Measurements from ENCODE around the gene JADE1.

The JADE1 gene

DNA sequence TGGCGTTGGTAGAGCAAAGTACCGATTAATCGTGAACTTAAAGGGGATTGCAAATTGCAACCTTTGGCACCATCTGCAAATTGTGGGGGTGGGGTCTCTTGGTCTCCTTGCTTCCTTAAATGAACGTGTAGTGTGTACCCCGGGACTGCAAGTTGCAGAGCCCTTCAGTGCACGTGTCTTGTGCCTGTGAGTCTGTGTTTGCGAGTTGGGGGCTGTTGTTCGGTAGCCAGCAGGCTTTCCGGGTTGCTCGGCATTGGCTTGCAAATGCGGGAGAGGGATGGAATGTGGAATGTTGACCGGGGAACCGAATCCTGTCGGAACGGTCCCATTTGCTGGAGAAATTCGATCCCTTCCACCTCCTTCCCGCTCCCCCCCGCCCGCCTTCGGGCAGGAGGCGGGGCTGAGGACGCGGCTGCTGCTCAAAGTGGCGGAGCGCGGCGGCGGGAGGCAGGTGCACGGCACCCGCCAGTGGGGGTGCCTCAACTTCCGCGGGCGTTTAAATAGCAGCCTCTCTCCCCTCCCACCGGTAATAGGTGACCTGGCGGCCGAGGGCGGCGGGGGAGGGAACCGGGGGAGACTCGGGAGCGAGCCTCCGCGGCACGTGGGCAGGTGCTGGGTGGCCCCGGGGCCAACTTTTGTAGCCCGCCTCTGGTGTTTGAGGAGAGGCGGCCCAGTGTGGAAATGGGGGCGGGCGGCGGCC, 1.5 kb downstream of the JADE1 start:
- DNase-seq = peak; percentile 75 to 77 (median 75)
- Histone ChIP-seq H3K9me3 (ENCODE audit: control insufficient read depth, low read length) (no peaks in the 10 kb centered on the region), H3K27ac (ENCODE audit: insufficient read depth, low read length, poor library complexity, severe bottlenecking) (peak overlapping the region; percentile 84), H3K27me3 (replicated peaks; ENCODE audit: control insufficient read depth, insufficient read depth, low read length, poor library complexity, severe bottlenecking) (no peaks in the 10 kb centered on the region), H3K4me1 (ENCODE audit: control insufficient read depth, insufficient read depth, low read length, poor library complexity, severe bottlenecking) (peaks cover 14% of the 10 kb centered on the region), H3K4me3 (ENCODE audit: insufficient read depth, low read depth, low read length, poor library complexity, severe bottlenecking) (peak overlapping the region; percentile 65), H3K36me3 (ENCODE audit: control insufficient read depth, insufficient read depth, low read length) (no peaks in the 10 kb centered on the region)

DNA sequence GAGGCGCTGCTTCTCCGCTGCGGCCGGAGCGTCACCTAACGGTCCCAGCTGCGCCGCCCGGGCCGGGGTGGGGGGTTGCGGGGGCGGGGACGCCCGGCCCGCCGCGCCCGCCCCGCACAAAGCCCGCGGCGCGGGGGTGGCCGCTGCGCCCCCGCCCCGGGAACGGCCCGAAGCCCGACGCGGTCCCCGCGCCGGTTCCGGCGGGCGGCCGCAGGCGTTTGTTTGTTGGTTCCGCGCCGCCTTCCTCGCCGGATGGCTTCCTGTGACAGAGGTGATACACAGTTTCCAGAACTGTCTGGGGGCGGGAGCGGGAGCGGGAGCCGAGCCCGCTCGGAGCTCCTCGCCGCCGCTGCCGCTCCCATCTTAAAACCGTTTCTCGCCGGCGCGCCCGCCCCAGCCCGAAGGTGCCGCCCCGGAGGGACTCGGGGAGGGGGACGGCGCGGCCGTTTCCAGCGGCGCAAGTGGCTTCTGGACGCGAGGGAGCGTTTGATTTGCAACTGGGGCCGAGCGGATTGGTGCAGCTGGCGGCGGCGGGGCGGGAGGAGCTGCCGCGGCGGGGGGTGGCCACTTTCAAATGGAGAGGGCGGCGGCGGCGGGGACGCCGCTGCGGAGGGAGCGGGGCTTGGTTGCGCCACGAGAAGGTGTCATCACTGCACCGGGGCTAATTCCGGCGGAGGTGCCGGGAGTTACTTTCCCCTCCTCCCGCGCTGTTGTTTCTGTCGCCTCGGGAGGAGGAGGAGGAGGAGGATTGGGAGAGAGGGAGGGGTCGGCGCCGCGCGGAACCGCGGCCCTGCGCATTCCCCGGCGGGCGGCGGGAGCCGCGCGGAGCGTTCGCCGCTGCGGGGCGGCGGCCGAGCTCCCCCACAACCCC, 2.3 kb downstream of the JADE1 start:
- Histone ChIP-seq H3K4me3 (ENCODE audit: insufficient read depth, low read depth, low read length, poor library complexity, severe bottlenecking) (peak overlapping the region; percentile 71), H3K4me1 (ENCODE audit: control insufficient read depth, insufficient read depth, low read length, poor library complexity, severe bottlenecking) (peaks cover 14% of the 10 kb centered on the region), H3K27me3 (replicated peaks; ENCODE audit: control insufficient read depth, insufficient read depth, low read length, poor library complexity, severe bottlenecking) (no peaks in the 10 kb centered on the region), H3K36me3 (ENCODE audit: control insufficient read depth, insufficient read depth, low read length) (no peaks in the 10 kb centered on the region), H3K27ac (ENCODE audit: insufficient read depth, low read length, poor library complexity, severe bottlenecking) (peak overlapping the region; percentile 84), H3K9me3 (ENCODE audit: control insufficient read depth, low read length) (no peaks in the 10 kb centered on the region)
- DNase-seq = peak; percentile 67 to 73 (median 71)

DNA sequence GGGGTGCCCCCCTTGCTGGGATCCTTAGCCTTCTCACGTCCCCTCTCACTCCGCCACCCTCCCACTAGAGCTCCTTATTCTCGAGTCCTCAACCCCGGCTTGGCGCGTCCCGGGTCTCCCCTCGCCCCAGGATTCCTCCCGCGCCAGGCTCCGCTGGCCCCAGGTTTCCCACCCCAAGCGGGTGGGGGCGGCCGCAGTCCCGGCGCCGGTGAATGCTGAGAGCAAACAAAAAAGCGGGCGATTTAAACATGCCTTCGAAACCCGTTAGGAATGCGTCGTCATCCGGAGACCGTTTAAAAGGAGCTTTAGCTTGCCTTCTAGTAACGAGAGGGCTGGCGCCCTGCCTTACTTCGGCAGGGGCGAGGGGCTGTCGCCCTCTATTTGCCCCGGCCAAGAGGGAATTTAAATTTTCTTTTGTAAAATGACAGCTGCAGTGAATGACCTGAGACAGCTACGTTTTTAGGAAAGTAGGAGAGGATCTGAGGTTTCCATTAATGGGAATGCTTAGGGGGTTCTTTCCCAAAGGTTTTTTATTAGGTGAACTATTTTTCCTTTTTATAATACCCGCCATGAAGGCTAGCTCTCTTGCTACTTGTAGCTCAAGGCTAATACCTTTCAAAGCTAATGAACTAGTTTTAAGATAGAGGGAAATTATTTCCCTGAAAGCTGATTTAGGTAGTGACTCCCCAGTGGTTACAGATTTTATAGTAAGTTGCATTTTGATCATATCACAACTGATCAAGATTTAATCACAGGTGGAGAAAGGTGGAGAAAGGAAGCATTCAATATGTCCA, 3.1 kb downstream of the JADE1 start:
- H3K36me3 ChIP-seq (ENCODE audit: control insufficient read depth, insufficient read depth, low read length) = no peaks in the 10 kb centered on the region
- DNase-seq = peak in 1 of 3 donors; percentile 4

DNA sequence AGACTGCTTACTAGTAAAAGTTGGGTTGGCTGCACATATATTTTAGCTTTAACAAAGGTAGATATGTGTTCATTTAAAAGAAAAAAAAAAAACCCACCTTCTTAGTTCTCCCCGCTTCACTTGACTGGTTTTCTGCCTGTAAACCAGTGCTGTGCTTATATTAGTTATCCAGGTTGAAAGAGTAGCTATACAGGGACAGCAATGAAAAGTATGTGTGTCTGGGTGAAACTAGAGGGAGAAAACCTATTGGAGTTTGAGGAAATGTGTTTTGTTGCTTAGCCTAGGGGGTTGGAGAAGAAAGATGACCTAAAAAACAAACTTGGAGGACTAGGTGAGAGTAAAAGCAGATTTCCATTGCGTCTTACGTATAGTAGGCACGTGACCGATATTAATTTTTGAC, 4.5 kb downstream of the JADE1 start:
- H3K27me3 ChIP-seq (replicated peaks; ENCODE audit: control insufficient read depth, insufficient read depth, low read length, poor library complexity, severe bottlenecking) = no peaks in the 10 kb centered on the region
- no peak overlapping the region for H3K4me3 ChIP-seq (ENCODE audit: insufficient read depth, low read depth, low read length, poor library complexity, severe bottlenecking)
- no peak overlapping the region for H3K27ac ChIP-seq (ENCODE audit: insufficient read depth, low read length, poor library complexity, severe bottlenecking)
- H3K9me3 ChIP-seq (ENCODE audit: control insufficient read depth, low read length) = no peaks in the 10 kb centered on the region
- no peak for DNase-seq
- peaks cover 14% of the 10 kb centered on the region for H3K4me1 ChIP-seq (ENCODE audit: control insufficient read depth, insufficient read depth, low read length, poor library complexity, severe bottlenecking)
- no peaks in the 10 kb centered on the region for H3K36me3 ChIP-seq (ENCODE audit: control insufficient read depth, insufficient read depth, low read length)

More for the DNA sequence above, 3.1 kb downstream of the JADE1 start:
- peak overlapping the region; percentile 84 for H3K27ac ChIP-seq (ENCODE audit: insufficient read depth, low read length, poor library complexity, severe bottlenecking)
- H3K4me3 ChIP-seq (ENCODE audit: insufficient read depth, low read depth, low read length, poor library complexity, severe bottlenecking) = peak overlapping the region; percentile 71
- peaks cover 14% of the 10 kb centered on the region for H3K4me1 ChIP-seq (ENCODE audit: control insufficient read depth, insufficient read depth, low read length, poor library complexity, severe bottlenecking)
- H3K9me3 ChIP-seq (ENCODE audit: control insufficient read depth, low read length) = no peaks in the 10 kb centered on the region
- H3K27me3 ChIP-seq (replicated peaks; ENCODE audit: control insufficient read depth, insufficient read depth, low read length, poor library complexity, severe bottlenecking) = no peaks in the 10 kb centered on the region

DNA sequence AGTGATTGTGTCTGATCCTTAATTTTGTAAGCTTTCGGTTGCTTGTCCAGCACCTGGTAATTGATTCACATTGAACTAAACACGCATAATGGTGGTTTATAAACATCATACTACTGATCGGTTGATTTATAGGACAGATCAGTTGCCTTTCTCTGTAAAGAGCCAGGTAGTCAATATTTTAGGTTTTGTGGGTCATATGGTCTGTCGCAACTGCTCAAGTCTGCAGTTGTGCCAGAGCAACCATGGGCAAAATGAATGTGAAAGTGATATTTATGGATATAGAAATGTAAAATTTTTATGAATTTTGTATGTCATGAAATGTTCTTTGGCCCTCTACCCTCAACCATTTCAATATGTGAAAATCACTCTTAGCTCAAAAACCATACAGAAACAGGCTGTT, 8.9 kb downstream of the JADE1 start:
- no peak overlapping the region for H3K27ac ChIP-seq (ENCODE audit: insufficient read depth, low read length, poor library complexity, severe bottlenecking)
- no peak overlapping the region for H3K4me3 ChIP-seq (ENCODE audit: insufficient read depth, low read depth, low read length, poor library complexity, severe bottlenecking)
- H3K4me1 ChIP-seq (ENCODE audit: control insufficient read depth, insufficient read depth, low read length, poor library complexity, severe bottlenecking) = peaks cover 3% of the 10 kb centered on the region
- H3K36me3 ChIP-seq (ENCODE audit: control insufficient read depth, insufficient read depth, low read length) = no peaks in the 10 kb centered on the region
- H3K9me3 ChIP-seq (ENCODE audit: control insufficient read depth, low read length) = no peaks in the 10 kb centered on the region
- no peak for DNase-seq
- no peaks in the 10 kb centered on the region for H3K27me3 ChIP-seq (replicated peaks; ENCODE audit: control insufficient read depth, insufficient read depth, low read length, poor library complexity, severe bottlenecking)

DNA sequence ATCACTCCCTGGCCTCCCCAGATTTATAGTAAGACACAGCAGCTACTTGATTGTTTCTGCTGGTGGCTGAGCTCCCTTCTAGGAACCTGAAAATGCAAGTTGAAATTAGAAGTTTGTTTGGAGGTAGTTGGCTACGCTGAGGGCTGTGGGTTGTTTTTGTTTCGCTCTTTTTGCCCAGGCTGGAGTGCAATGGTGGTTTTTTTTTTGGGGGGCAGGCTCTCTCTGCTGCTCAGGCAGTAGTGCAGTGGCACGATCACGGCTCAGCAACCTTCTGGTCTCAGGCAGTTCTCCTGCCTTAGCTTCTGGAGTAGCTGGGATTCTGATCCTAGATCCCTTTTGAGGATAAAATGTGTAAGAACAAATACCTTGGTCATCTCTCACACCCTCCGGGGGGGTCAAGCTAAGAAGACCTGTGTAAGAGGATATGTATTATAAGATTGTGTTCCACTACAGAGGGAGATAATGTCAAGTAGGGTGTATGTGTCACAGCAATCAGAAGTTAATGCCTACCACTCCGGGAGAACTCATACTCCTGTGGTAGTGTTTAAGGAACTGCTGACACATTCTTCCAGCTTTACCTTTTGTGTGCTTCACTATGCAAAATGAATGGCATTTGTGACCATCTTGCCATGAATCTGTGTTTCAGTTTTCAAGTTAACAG, 9.7 kb downstream of the JADE1 start:
- no peak for DNase-seq
- no peaks in the 10 kb centered on the region for H3K9me3 ChIP-seq (ENCODE audit: control insufficient read depth, low read length)
- H3K27me3 ChIP-seq (replicated peaks; ENCODE audit: control insufficient read depth, insufficient read depth, low read length, poor library complexity, severe bottlenecking) = no peaks in the 10 kb centered on the region
- H3K4me1 ChIP-seq (ENCODE audit: control insufficient read depth, insufficient read depth, low read length, poor library complexity, severe bottlenecking) = peaks cover 3% of the 10 kb centered on the region
- H3K27ac ChIP-seq (ENCODE audit: insufficient read depth, low read length, poor library complexity, severe bottlenecking) = no peak overlapping the region
- no peaks in the 10 kb centered on the region for H3K36me3 ChIP-seq (ENCODE audit: control insufficient read depth, insufficient read depth, low read length)
- no peak overlapping the region for H3K4me3 ChIP-seq (ENCODE audit: insufficient read depth, low read depth, low read length, poor library complexity, severe bottlenecking)

DNA sequence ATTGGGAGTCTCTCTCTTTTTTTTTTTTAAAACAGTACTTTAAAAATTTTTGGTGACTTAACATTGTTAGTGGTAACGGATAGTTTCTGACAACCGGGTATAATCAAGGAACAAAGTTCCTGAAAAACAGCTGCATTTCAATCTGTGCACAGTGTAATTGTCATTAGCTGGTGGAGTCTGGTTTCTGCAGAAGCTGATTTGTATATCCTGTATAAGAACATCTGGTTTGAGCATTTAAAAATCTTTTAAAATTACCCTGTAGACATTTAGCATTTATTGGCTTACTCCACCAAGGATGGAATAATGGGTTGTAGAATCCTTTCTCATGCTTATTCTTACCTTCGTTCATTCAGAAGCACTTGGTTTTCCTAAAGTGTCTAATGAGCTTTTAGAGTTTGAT, 11.2 kb downstream of the JADE1 start:
- Histone ChIP-seq H3K36me3 (ENCODE audit: control insufficient read depth, insufficient read depth, low read length) (no peaks in the 10 kb centered on the region), H3K27me3 (replicated peaks; ENCODE audit: control insufficient read depth, insufficient read depth, low read length, poor library complexity, severe bottlenecking) (no peaks in the 10 kb centered on the region), H3K4me3 (ENCODE audit: insufficient read depth, low read depth, low read length, poor library complexity, severe bottlenecking) (no peak overlapping the region), H3K4me1 (ENCODE audit: control insufficient read depth, insufficient read depth, low read length, poor library complexity, severe bottlenecking) (peaks cover 4% of the 10 kb centered on the region), H3K9me3 (ENCODE audit: control insufficient read depth, low read length) (no peaks in the 10 kb centered on the region), H3K27ac (ENCODE audit: insufficient read depth, low read length, poor library complexity, severe bottlenecking) (no peak overlapping the region)
- no peak for DNase-seq

DNA sequence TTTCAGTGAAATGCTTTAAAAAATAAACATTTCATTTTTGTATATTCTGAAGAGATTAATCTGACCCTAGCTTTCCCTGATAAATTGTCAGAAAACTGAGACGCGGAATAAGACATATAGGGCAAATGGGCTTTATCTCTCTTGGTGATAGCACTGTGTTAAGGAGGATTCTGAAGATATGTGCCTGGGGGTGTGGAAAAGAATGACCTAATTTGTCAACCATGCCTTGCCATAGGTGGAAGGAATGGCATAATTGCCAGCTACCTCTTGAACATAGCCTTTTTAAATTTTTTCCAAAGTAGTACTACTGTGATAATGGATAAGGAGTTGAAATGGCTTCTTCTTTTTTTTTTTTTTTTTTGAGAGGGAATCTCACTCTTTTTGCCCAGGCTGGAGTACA, 11.7 kb downstream of the JADE1 start:
- DNase-seq = no peak
- Histone ChIP-seq H3K27ac (ENCODE audit: insufficient read depth, low read length, poor library complexity, severe bottlenecking) (no peak overlapping the region), H3K27me3 (replicated peaks; ENCODE audit: control insufficient read depth, insufficient read depth, low read length, poor library complexity, severe bottlenecking) (no peaks in the 10 kb centered on the region), H3K4me1 (ENCODE audit: control insufficient read depth, insufficient read depth, low read length, poor library complexity, severe bottlenecking) (peaks cover 3% of the 10 kb centered on the region), H3K9me3 (ENCODE audit: control insufficient read depth, low read length) (no peaks in the 10 kb centered on the region), H3K36me3 (ENCODE audit: control insufficient read depth, insufficient read depth, low read length) (no peaks in the 10 kb centered on the region), H3K4me3 (ENCODE audit: insufficient read depth, low read depth, low read length, poor library complexity, severe bottlenecking) (no peak overlapping the region)

DNA sequence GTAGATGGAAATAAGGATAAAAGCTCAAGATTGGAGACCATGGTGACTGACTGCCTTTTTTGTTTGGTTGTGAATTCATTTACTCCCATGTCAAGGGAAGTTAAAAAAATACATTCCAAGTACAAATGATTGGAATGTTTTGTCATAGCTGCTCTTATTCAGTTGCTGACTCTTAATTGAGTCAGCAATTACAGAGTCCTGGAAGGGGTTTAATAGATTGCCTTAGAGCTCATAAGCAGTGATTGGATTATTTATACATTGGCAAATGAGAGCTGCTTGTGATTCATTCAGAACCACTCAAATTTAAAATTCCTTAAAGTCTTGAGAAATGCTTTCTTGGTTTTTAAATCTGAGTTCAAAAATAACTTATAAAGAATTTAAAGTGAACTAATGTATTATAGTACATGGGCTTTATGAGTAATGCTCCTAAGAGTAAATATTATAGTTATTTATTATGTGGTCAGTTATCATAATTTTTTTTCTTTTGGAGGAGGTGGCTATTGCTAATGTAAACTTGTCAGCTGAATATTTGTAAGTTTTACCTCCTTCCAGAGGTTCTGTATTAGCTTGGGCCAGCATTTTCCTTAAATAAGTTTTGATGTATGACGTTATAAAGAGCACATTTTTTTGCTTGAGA, 13.6 kb downstream of the JADE1 start:
- H3K27me3 ChIP-seq (replicated peaks; ENCODE audit: control insufficient read depth, insufficient read depth, low read length, poor library complexity, severe bottlenecking) = no peaks in the 10 kb centered on the region
- H3K4me3 ChIP-seq (ENCODE audit: insufficient read depth, low read depth, low read length, poor library complexity, severe bottlenecking) = no peak overlapping the region
- no peak overlapping the region for H3K27ac ChIP-seq (ENCODE audit: insufficient read depth, low read length, poor library complexity, severe bottlenecking)
- no peak for DNase-seq
- peaks cover 3% of the 10 kb centered on the region for H3K4me1 ChIP-seq (ENCODE audit: control insufficient read depth, insufficient read depth, low read length, poor library complexity, severe bottlenecking)
- no peaks in the 10 kb centered on the region for H3K9me3 ChIP-seq (ENCODE audit: control insufficient read depth, low read length)
- no peaks in the 10 kb centered on the region for H3K36me3 ChIP-seq (ENCODE audit: control insufficient read depth, insufficient read depth, low read length)
